H9 (cell line): ENCODE data around the gene LZTS3. TPM values are rescaled to one million over a fixed set of nuclear protein-coding genes. Genes with fewer than 3 reads are reported as not detected.

Experiments
- DNase-seq: peaks from one replicate; pipeline ENCODE4 v3.0.0-alpha.2; 2017
- H2AFZ ChIP-seq: one replicate; pipeline ENCODE4 v1.6.1; 2013; ENCODE audit warnings: mild to moderate bottlenecking, low read length, control low read depth, moderate library complexity
- H2AK5ac ChIP-seq: 2 replicates; pipeline ENCODE4 v1.6.1; 2013; ENCODE audit warnings: low read length, control low read depth, mixed read lengths; ENCODE audit not compliant: insufficient read length
- H2BK120ac ChIP-seq: one replicate; pipeline ENCODE4 v1.6.1; 2013; ENCODE audit warnings: low read depth, mild to moderate bottlenecking, low read length, control low read depth, inconsistent platforms; ENCODE audit not compliant: poor library complexity, severe bottlenecking
- H2BK12ac ChIP-seq: 2 replicates; pipeline ENCODE4 v1.6.1; 2013; ENCODE audit warnings: low read length, control low read depth, mixed read lengths, low read depth; ENCODE audit not compliant: insufficient read length
- H2BK15ac ChIP-seq: 2 replicates; pipeline ENCODE4 v1.6.1; 2013; ENCODE audit warnings: low read depth, low read length, control low read depth
- H2BK20ac ChIP-seq: one replicate; pipeline ENCODE4 v1.6.1; 2013; ENCODE audit warnings: low read depth, mild to moderate bottlenecking, low read length, control low read depth, inconsistent platforms; ENCODE audit not compliant: poor library complexity, severe bottlenecking
- H2BK5ac ChIP-seq: 2 replicates; pipeline ENCODE4 v1.6.1; 2013; ENCODE audit warnings: low read length, control low read depth, mixed read lengths; ENCODE audit not compliant: insufficient read length
- H3K14ac ChIP-seq: 2 replicates; pipeline ENCODE4 v1.6.1; 2013; ENCODE audit warnings: low read length, control low read depth; ENCODE audit not compliant: insufficient read depth
- H3K18ac ChIP-seq: 2 replicates; pipeline ENCODE4 v1.6.1; 2013; ENCODE audit warnings: low read depth, mild to moderate bottlenecking, mixed read lengths, low read length, control low read depth; ENCODE audit not compliant: insufficient read length
- H3K23ac ChIP-seq: 2 replicates; pipeline ENCODE4 v1.6.1; 2013; ENCODE audit warnings: low read length, control low read depth, mixed read lengths, low read depth; ENCODE audit not compliant: insufficient read length
- H3K23me2 ChIP-seq: 2 replicates; pipeline ENCODE4 v1.6.1; 2013; ENCODE audit warnings: low read depth, mild to moderate bottlenecking, mixed read lengths, low read length, control low read depth; ENCODE audit not compliant: insufficient read length, poor library complexity, severe bottlenecking
- H3K27ac ChIP-seq: 2 replicates; pipeline ENCODE4 v1.5.1; 2013; ENCODE audit warnings: low read length, control low read depth, mixed read lengths, low read depth; ENCODE audit not compliant: insufficient read length
- H3K27me3 ChIP-seq: 2 replicates; pipeline ENCODE4 v1.6.1; 2013; ENCODE audit warnings: low read length, control low read depth, inconsistent platforms; ENCODE audit not compliant: insufficient read depth
- H3K4ac ChIP-seq: 2 replicates; pipeline ENCODE4 v1.6.1; 2013; ENCODE audit warnings: low read depth, mild to moderate bottlenecking, control low read depth, inconsistent platforms, low read length, moderate library complexity
- H3K4me1 ChIP-seq: 2 replicates; pipeline ENCODE4 v1.6.1; 2013; ENCODE audit warnings: low read length, control low read depth, inconsistent platforms; ENCODE audit not compliant: insufficient read depth
- H3K4me2 ChIP-seq: 2 replicates; pipeline ENCODE4 v1.6.1; 2013; ENCODE audit warnings: low read length, control low read depth, mixed read lengths; ENCODE audit not compliant: insufficient read length, insufficient read depth
- H3K56ac ChIP-seq: 2 replicates; pipeline ENCODE4 v1.6.1; 2013; ENCODE audit warnings: low read depth, mild to moderate bottlenecking, mixed read lengths, low read length, control low read depth; ENCODE audit not compliant: insufficient read length
- H3K79me1 ChIP-seq: 2 replicates; pipeline ENCODE4 v1.6.1; 2013; ENCODE audit warnings: low read depth, mild to moderate bottlenecking, moderate library complexity, low read length, control low read depth, inconsistent platforms; ENCODE audit not compliant: insufficient read depth, poor library complexity, severe bottlenecking
- H3K79me2 ChIP-seq: 2 replicates; pipeline ENCODE4 v1.6.1; 2013; ENCODE audit warnings: low read length, control low read depth, inconsistent platforms; ENCODE audit not compliant: insufficient read depth
- H3K9ac ChIP-seq: 2 replicates; pipeline ENCODE4 v1.6.1; 2013; ENCODE audit warnings: low read length, control low read depth, mixed read lengths; ENCODE audit not compliant: insufficient read length; ENCODE audit errors: extremely low read depth
- H3K9me3 ChIP-seq: one replicate; pipeline ENCODE4 v1.6.1; 2013; ENCODE audit warnings: low read depth, low read length, inconsistent platforms; ENCODE audit not compliant: control insufficient read depth
- H3T11ph ChIP-seq: one replicate; pipeline ENCODE4 v1.6.1; 2013; ENCODE audit warnings: mild to moderate bottlenecking, low read length, control low read depth, inconsistent platforms
- H4K20me1 ChIP-seq: one replicate; pipeline ENCODE4 v1.6.1; 2013; ENCODE audit not compliant: control insufficient read depth, insufficient read length, insufficient read depth
- H4K5ac ChIP-seq: 2 replicates; pipeline ENCODE4 v1.6.1; 2013; ENCODE audit warnings: low read depth, mild to moderate bottlenecking, mixed read lengths, low read length, control low read depth; ENCODE audit not compliant: insufficient read length
- H4K8ac ChIP-seq: replicated peaks from 2 replicates; pipeline ENCODE4 v1.6.1; 2013; ENCODE audit warnings: low read length, control low read depth, mixed read lengths, low read depth; ENCODE audit not compliant: insufficient read length
- H4K91ac ChIP-seq: 2 replicates; pipeline ENCODE4 v1.6.1; 2013; ENCODE audit warnings: low read depth, mild to moderate bottlenecking, moderate library complexity, mixed read lengths, low read length, control low read depth; ENCODE audit not compliant: insufficient read length
- H3K27ac Mint-ChIP-seq, 3 experiments: 2 replicates in 2 of 3; 3 replicates in 1 of 3; pipeline ENCODE4 v1.8.0; 2020 to 2021; ENCODE audit warnings: mixed read lengths in 3 of 3, mild to moderate bottlenecking in 1 of 3, moderate library complexity in 1 of 3
- H3K27me3 Mint-ChIP-seq: 2 replicates; pipeline ENCODE4 v1.8.0; 2021; ENCODE audit warnings: low read depth, mild to moderate bottlenecking, moderate library complexity, mixed read lengths
- H3K36me3 Mint-ChIP-seq, 3 experiments: 2 replicates in 2 of 3; 3 replicates in 1 of 3; pipeline ENCODE4 v1.8.0; 2020 to 2021; ENCODE audit warnings: low read depth in 3 of 3, mixed read lengths in 3 of 3; ENCODE audit not compliant: insufficient read depth in 1 of 3
- H3K4me1 Mint-ChIP-seq, 2 experiments: 2 replicates each; pipeline ENCODE4 v1.8.0; 2020; ENCODE audit warnings: mixed read lengths in 2 of 2
- H3K4me3 Mint-ChIP-seq, 2 experiments: 2 replicates in 1 of 2; 3 replicates in 1 of 2; pipeline ENCODE4 v1.8.0; 2020 to 2021; ENCODE audit warnings: mild to moderate bottlenecking in 2 of 2, mixed read lengths in 2 of 2, moderate library complexity in 1 of 2
- H3K9me3 Mint-ChIP-seq, 2 experiments: 2 replicates in 1 of 2; 3 replicates in 1 of 2; pipeline ENCODE4 v1.8.0; 2020; ENCODE audit warnings: mild to moderate bottlenecking in 2 of 2, mixed read lengths in 2 of 2, moderate library complexity in 1 of 2
- WGBS: extraction: QIAGEN DNeasy Blood & Tissue Kit; methylation state at CpG from one replicate; pipeline ENCODE4 v1.1.7; 2013; ENCODE audit warnings: missing lambda C conversion rate, low lambda C conversion rate, mixed read lengths; ENCODE audit not compliant: insufficient read length; ENCODE audit errors: extremely low coverage; 5-methylcytosine and 5-hydroxymethylcytosine counted together
- total RNA-seq: library from RNA; stranded (reverse); gene quantifications from 2 replicates; pipeline ENCODE4 v1.2.1, GENCODE V29; 2021
- TF ChIP-seq, protein P1 (sequence below): fragments of 200-600 bp; sonication (generic); conservative IDR thresholded peaks from 3 replicates; pipeline ENCODE4 v1.8.0; 2021; ENCODE audit warnings: antibody characterized with exemption, mild to moderate bottlenecking

Gene LZTS3
- total RNA-seq, 1 experiment from 2014 or later: 20.8 TPM

DNA sequence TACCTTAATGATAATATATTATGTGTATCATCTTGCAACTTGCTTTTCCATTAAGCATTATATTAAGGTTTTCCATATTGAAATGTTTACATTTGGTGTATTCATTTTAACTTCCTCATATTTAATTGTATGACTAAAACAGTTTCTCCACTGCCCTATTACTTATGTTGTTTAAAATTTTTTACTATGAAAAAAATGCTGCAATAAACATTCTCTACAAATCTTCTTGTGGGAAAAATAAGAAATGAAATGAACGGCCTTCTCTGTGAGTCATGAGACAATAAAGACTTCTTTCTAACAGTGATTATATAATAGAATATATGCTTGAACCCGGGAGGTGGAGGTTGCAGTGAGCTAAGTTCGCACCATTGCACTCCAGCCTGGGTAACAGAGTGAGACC is 39.2 kb downstream of the LZTS3 start:
- H3K79me1 ChIP-seq: no peaks in the 10 kb centered on the region
- TF ChIP-seq, protein P1, sequence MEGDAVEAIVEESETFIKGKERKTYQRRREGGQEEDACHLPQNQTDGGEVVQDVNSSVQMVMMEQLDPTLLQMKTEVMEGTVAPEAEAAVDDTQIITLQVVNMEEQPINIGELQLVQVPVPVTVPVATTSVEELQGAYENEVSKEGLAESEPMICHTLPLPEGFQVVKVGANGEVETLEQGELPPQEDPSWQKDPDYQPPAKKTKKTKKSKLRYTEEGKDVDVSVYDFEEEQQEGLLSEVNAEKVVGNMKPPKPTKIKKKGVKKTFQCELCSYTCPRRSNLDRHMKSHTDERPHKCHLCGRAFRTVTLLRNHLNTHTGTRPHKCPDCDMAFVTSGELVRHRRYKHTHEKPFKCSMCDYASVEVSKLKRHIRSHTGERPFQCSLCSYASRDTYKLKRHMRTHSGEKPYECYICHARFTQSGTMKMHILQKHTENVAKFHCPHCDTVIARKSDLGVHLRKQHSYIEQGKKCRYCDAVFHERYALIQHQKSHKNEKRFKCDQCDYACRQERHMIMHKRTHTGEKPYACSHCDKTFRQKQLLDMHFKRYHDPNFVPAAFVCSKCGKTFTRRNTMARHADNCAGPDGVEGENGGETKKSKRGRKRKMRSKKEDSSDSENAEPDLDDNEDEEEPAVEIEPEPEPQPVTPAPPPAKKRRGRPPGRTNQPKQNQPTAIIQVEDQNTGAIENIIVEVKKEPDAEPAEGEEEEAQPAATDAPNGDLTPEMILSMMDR: no peak
- no peak overlapping the region for H3K23ac ChIP-seq
- H2BK5ac ChIP-seq: no peak overlapping the region
- no peaks in the 10 kb centered on the region for H4K20me1 ChIP-seq
- H2BK15ac ChIP-seq: no peak overlapping the region
- H3K4me2 ChIP-seq: no peak overlapping the region
- no peak overlapping the region for H2AFZ ChIP-seq
- H3K14ac ChIP-seq: no peak overlapping the region
- Mint-ChIP-seq H3K4me3 (no peak overlapping the region), H3K36me3 (no peaks in the 10 kb centered on the region), H3K27me3 (no peaks in the 10 kb centered on the region), H3K27ac (no peak overlapping the region), H3K9me3 (no peaks in the 10 kb centered on the region), H3K4me1 (no peaks in the 10 kb centered on the region)
- no peak overlapping the region for H3K56ac ChIP-seq
- no peaks in the 10 kb centered on the region for H3K27me3 ChIP-seq
- no peak overlapping the region for H2BK12ac ChIP-seq
- no peak overlapping the region for H3K9ac ChIP-seq
- H3K79me2 ChIP-seq: no peaks in the 10 kb centered on the region; the same call in 1 of the 2 replicates
- no peak overlapping the region for H3K27ac ChIP-seq
- no peaks in the 10 kb centered on the region for H3K9me3 ChIP-seq
- no peak overlapping the region for H2BK20ac ChIP-seq
- no peak overlapping the region for H4K91ac ChIP-seq
- H4K5ac ChIP-seq: no peak overlapping the region
- H3K18ac ChIP-seq: no peak overlapping the region
- H3K4ac ChIP-seq: no peak overlapping the region
- no peaks in the 10 kb centered on the region for H3K4me1 ChIP-seq
- DNase-seq: no peak
- no peak overlapping the region for H2BK120ac ChIP-seq
- H3K23me2 ChIP-seq: no peaks in the 10 kb centered on the region
- H3T11ph ChIP-seq: no peak overlapping the region
- no peak overlapping the region for H2AK5ac ChIP-seq
- no peak overlapping the region for H4K8ac ChIP-seq
- WGBS: no CpG with 5 or more reads among the region's 3 CpGs
